ENCODE data around the gene ZBTB43. TPM values are rescaled to one million over a fixed set of nuclear protein-coding genes. Genes with fewer than 3 reads are reported as not detected.

Gene ZBTB43, protein sequence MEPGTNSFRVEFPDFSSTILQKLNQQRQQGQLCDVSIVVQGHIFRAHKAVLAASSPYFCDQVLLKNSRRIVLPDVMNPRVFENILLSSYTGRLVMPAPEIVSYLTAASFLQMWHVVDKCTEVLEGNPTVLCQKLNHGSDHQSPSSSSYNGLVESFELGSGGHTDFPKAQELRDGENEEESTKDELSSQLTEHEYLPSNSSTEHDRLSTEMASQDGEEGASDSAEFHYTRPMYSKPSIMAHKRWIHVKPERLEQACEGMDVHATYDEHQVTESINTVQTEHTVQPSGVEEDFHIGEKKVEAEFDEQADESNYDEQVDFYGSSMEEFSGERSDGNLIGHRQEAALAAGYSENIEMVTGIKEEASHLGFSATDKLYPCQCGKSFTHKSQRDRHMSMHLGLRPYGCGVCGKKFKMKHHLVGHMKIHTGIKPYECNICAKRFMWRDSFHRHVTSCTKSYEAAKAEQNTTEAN
- 12.9 and 14.0 TPM in 2 replicates for total RNA-seq

DNA sequence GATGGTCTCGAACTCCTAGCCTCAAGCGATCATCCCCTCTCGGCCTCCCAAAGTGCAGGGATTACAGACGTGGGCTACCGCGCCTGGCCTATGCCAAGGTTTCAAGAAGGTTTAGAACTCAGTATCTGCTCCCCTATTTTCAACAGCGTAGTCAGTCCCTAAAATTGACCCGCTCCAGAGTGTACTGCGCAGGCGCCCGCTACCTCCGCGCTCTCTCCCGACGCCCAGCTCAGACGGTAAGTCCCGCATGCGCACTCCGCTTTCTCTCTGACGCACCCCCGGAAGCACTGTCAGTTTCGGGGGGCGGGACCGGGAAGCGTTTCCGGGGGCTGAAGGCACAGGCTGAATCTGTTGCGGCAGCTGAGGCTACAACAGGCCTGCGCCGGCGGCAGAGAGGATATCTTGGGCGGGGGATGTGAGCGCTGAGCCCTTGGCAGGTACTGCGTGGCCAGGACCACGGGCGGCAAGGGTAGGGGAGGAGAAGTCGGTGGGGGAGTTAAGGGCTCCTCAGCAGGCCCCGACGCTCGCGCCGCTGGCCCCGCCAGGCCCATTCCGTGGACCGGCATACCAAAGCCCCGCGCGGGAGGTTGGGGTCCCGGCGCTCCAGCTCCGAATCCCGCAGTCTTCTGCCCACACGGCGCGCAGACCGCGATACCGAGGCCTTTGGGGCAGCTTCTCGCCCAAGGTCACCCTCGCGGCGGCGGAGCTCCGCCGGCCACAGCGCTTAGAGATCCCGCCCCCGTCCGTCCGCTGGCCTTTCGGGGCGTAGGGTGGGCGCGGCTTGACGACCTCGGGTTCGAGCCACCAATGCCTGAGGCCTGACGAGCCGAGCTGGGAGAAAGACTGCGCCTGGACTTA is at the start of gene ZBTB43:
Gene ZBTB43 (plus strand): TSS at position 345 of the 858 bp plus-strand sequence. CDS start 27,470 bp downstream, outside the sequence.

DNA sequence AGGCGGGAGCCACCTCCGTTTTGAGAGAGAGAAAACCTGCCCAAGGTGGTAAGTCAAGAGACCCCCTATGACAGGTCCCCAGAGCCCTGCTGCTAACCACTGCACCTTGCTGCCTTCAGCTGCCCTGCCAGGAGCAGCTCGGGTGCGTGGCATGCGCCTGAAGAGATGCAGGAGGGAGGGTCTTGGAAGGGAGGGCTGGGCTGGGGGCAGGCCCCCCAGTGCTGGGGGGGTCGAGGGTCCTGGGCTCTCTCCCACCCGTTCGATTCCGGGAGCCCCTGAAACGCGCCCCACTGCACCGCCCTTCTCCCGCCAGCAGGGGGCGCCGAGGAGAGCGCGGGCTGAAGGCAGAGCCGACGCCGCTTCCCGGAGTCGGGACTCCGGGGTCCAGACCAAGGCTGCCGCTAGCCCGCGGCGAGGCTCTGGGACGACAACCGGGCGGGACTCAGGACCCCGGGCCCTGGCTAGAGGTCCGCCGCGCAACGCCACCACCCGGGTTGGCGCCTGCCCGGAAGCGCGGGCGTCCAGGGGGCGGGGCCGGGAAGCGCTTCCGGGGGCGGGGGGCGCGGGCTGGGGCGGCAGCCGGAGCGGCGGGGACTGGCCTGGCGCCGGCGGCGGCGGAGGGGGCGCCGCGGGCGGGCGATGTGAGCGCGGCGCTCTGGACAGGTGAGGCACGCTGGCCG is 55.4 kb downstream of the ZBTB43 start, which contains the start of gene ZBTB34:
Gene ZBTB34 (plus strand): TSS at position 563 of the 680 bp plus-strand sequence. CDS start 18,761 bp downstream, outside the sequence.

Other genes starting within 250 kb of the ZBTB43 start
- gene LMX1B, start 191.1 kb upstream of the ZBTB43 start, total RNA-seq: not detected in 2 replicates
- gene ZBTB34, start 55.6 kb downstream of the ZBTB43 start, total RNA-seq: 4.2 and 4.8 TPM in 2 replicates
- 2.4 and 3.2 TPM in 2 replicates for gene RALGPS1, start 109.7 kb downstream of the ZBTB43 start, total RNA-seq